ENCODE measurements around the gene SMCP. TPM values are rescaled to one million over a fixed set of nuclear protein-coding genes. Genes with fewer than 3 reads are reported as not detected.

Gene SMCP
- total and polyA plus RNA-seq, 11 donors, result not detected

DNA sequence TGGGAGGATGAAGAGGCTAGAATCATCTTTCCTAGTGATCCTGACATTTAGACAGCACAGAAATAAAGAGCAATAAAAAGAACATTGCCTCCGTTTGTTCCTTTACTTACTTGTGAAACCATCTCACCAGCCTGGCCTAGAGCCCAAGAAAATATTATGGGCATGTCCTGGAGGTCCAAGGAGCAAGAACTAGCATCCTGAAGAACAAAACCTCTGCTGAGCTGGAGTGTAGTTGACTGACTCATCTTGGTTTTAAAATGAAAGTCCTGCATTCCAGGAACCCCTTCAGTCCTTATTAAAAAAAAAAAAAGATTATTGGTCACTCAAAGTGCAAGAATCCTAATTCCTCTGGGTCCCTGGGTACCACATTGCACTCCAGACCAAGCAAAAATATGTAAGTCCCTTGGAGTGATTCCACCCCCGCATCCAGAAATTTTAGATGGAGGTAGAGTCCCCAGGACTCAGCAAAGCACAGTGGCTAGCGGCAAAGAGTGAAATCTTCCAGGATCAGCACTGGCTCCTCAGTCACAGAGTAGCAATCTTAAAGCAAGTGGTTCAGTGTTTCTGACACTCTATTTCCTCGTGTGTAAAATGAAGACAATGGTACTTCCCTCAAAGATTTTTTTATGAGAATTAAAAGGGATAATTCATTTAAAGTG lies 7.0 kb downstream of the SMCP start:
- Histone ChIP-seq H3K9me3 (no peaks in the 10 kb centered on the region), H3K4me3 (no peak overlapping the region), H3K27ac (no peak overlapping the region), H3K27me3 (no peaks in the 10 kb centered on the region), H3K36me3 (no peaks in the 10 kb centered on the region), H3K4me1 (no peaks in the 10 kb centered on the region)
- TF ChIP-seq POLR2A (IDR thresholded peaks at IDR 0.05), result no peak
- TF ChIP-seq, protein P1, sequence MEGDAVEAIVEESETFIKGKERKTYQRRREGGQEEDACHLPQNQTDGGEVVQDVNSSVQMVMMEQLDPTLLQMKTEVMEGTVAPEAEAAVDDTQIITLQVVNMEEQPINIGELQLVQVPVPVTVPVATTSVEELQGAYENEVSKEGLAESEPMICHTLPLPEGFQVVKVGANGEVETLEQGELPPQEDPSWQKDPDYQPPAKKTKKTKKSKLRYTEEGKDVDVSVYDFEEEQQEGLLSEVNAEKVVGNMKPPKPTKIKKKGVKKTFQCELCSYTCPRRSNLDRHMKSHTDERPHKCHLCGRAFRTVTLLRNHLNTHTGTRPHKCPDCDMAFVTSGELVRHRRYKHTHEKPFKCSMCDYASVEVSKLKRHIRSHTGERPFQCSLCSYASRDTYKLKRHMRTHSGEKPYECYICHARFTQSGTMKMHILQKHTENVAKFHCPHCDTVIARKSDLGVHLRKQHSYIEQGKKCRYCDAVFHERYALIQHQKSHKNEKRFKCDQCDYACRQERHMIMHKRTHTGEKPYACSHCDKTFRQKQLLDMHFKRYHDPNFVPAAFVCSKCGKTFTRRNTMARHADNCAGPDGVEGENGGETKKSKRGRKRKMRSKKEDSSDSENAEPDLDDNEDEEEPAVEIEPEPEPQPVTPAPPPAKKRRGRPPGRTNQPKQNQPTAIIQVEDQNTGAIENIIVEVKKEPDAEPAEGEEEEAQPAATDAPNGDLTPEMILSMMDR (IDR thresholded peaks at IDR 0.05), result no peak
- 57 to 73% (median 63%) methylated on average over 4 of the region's 4 CpGs for WGBS, 4 donors
- DNase-seq (no peak), ATAC-seq (no peak)
- intact Hi-C loops (cut with DNase I), result no loop called here

DNA sequence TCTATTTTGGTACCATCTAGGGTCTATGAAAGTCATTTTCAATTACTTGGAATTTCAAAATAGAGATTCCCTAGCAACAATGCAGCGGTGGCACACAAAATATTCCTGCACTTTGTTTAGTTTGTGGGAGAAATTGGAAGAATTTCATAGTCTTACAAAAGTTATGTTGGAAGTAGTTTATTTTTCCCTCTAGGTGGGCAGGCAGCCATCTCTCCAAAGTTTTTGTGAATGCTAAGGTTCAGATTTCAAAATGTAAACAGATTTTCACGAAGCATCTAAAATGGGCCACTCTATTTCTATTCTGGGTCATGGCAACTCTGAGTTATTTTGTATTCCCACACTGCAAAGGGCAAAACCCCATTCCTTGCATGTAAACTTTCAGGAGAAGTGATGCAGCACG lies 8.0 kb downstream of the SMCP start:
- no peak for ATAC-seq
- TF ChIP-seq, protein P1 (IDR thresholded peaks at IDR 0.05), result no peak
- no peak for TF ChIP-seq POLR2A (IDR thresholded peaks at IDR 0.05)

DNA sequence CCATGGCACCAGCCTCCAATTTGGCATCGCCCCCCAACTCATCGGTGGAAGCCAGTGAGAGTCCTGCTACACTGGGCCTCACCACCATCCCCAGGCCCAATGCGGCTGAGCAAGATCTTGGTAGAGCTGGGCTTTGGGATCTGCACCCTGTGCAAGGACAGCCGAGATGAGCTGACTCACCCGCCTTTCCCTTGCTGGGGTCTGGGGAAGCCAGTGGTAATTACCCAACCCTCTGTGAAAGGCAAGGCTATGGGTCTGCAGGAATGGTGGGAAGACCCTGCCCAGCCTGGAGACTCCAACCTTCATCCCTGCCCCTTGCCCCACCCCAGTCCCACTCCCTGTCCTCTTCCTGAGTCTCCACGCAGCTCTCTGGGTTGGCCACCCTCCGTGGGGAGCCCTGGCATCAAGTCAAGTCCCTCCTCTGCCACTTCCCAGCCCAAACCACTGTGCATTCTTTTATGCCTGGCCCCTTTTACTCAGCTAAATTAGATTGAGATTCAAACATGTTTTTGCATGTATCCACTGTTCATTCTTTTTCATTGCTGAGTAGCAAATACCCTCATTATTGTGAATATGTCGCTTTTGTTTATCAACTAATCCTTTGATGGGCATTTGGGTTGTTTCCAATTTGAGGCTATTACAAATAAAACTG lies 8.8 kb downstream of the SMCP start:
- H3K36me3 ChIP-seq, result no peaks in the 10 kb centered on the region
- H3K9me3 ChIP-seq, result no peaks in the 10 kb centered on the region
- TF ChIP-seq, protein P1 (IDR thresholded peaks at IDR 0.05), result no peak
- TF ChIP-seq POLR2A (IDR thresholded peaks at IDR 0.05), result no peak
- H3K4me1 ChIP-seq, result no peaks in the 10 kb centered on the region
- DNase-seq (no peak), ATAC-seq (no peak)
- no peak overlapping the region for H3K4me3 ChIP-seq
- intact Hi-C loops (cut with DNase I), result no loop called here
- no peaks in the 10 kb centered on the region for H3K27me3 ChIP-seq
- 47 to 71% (median 69%) methylated on average over 5 to 8 of the region's 8 CpGs for WGBS, 4 donors
- H3K27ac ChIP-seq, result no peak overlapping the region

More for the DNA sequence above, 8.0 kb downstream of the SMCP start:
- Histone ChIP-seq H3K4me1 (no peaks in the 10 kb centered on the region), H3K4me3 (no peak overlapping the region), H3K27me3 (no peaks in the 10 kb centered on the region), H3K27ac (no peak overlapping the region), H3K36me3 (no peaks in the 10 kb centered on the region), H3K9me3 (no peaks in the 10 kb centered on the region)
- intact Hi-C loops (cut with DNase I), result no loop called here
- no peak for DNase-seq
- WGBS, 4 donors, result 31 to 53% (median 46%) methylated on average over 3 of the region's 3 CpGs

DNA sequence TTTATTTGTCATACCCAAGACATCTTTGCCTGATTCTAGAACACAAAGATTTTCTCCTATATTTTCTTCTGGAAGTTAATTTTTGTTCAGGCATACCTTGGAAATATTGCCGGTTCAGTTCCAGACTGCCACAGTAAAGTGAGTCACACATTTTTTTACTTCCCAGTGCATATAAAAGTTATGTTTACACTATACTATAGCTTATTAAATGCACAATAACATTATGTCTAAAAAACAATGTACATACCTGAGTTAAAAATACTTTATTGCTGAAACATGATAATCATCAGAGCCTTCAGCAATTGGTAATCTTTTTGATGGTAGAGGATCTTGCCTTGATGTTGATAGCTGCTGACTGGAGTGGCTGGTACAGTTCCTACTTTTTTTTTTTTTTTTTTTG lies 10.0 kb downstream of the SMCP start:
- Histone ChIP-seq H3K4me3 (no peak overlapping the region), H3K27ac (no peak overlapping the region), H3K9me3 (no peaks in the 10 kb centered on the region), H3K36me3 (no peaks in the 10 kb centered on the region), H3K4me1 (no peaks in the 10 kb centered on the region), H3K27me3 (no peaks in the 10 kb centered on the region)
- ATAC-seq, result no peak
- intact Hi-C loops (cut with DNase I), result no loop called here
- WGBS, 4 donors, result 94 to 98% (median 96%) methylated on average over 1 of the region's 1 CpG
- no peak for DNase-seq
- no peak for TF ChIP-seq POLR2A (IDR thresholded peaks at IDR 0.05)
- TF ChIP-seq, protein P1 (IDR thresholded peaks at IDR 0.05), result no peak
